Mucosa of descending colon (tissue), 3 donors: ENCODE results near the gene DPPA4. TPM values are rescaled to one million over a fixed set of nuclear protein-coding genes. Genes with fewer than 3 reads are reported as not detected.

Experiments
- ATAC-seq: fragments of 200-7000 bp; cut with Tn5 transposase; one replicate; pipeline ENCODE4 v1.9.1; 2020; ENCODE audit warnings: mild to moderate bottlenecking, moderate library complexity
- DNase-seq, 3 donors: peaks; one replicate each; pipeline ENCODE4 v3.0.0-alpha.2; 2020
- H3K36me3 ChIP-seq: fragments of 200-600 bp; one replicate; pipeline ENCODE4 v1.8.0; 2021; ENCODE audit warnings: low read depth, mild to moderate bottlenecking
- H3K4me1 ChIP-seq: fragments of 200-600 bp; one replicate; pipeline ENCODE4 v1.8.0; 2021; ENCODE audit warnings: low read depth, mild to moderate bottlenecking
- H3K4me3 ChIP-seq: fragments of 200-600 bp; one replicate; pipeline ENCODE4 v1.8.0; 2021; ENCODE audit warnings: mild to moderate bottlenecking
- H3K9me3 ChIP-seq: fragments of 200-600 bp; one replicate; pipeline ENCODE4 v1.8.0; 2021; ENCODE audit warnings: mild to moderate bottlenecking
- intact Hi-C, 2 donors: fragments of 100-400 bp; cut with DNase I in 1 of 2; cut with micrococcal nuclease in 1 of 2; formaldehyde crosslinking; loops; one replicate each; pipeline versions ENCODE4 v1.11.0 to v1.11.1; 2022; cut with DNase I, micrococcal nuclease
- total RNA-seq, 3 donors: library from RNA; stranded (reverse); fragmentation: NEBNext Ultra II Directional in 2 of 3; extraction: Animal tissue kit (Norgen Biotek cat#: 25700) in 2 of 3; gene quantifications; one replicate each; pipeline versions ENCODE4 v1.2.1 to v1.2.4, GENCODE V29; 2021 to 2023
- TF ChIP-seq, protein P1 (sequence below): fragments of 200-600 bp; IDR thresholded peaks from one replicate; pipeline ENCODE4 v1.8.0; 2022; ENCODE audit warnings: antibody characterized with exemption, mild to moderate bottlenecking
- donor health status: DM: no; HTN: no; CAD: no; lungs with moderate emphysema.
- donor health status: DM: no; HTN: no; CAD: no.
- donor health status: DM: no; HTN: yes; CAD: no.

DPPA4 gene
- total RNA-seq, 3 donors from 2014 or later: not detected

DNA sequence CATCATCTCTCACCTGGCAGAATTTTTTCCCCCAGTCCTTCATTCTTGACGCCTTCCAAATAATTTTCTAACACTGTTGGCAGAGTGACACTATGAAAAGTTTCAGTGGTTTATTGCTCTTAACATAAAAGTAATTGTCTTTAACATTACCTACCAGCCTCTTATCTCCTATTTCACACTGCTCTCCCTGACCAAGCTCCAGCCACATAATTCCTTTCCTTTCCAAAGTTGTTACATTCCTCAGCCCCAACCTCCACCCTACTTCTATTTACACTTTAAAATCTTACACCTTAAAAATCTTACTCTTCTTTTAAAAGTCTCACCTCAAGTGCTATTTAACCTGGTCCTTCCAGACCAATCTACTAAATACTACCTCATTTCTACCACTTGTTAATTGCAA lies 2.8 kb downstream of the DPPA4 start:
- Histone ChIP-seq H3K4me3 (no peak overlapping the region), H3K9me3 (no peaks in the 10 kb centered on the region), H3K36me3 (no peaks in the 10 kb centered on the region), H3K4me1 (no peaks in the 10 kb centered on the region)
- ATAC-seq: no peak
- intact Hi-C loops: no loop called here
- TF ChIP-seq, protein P1, sequence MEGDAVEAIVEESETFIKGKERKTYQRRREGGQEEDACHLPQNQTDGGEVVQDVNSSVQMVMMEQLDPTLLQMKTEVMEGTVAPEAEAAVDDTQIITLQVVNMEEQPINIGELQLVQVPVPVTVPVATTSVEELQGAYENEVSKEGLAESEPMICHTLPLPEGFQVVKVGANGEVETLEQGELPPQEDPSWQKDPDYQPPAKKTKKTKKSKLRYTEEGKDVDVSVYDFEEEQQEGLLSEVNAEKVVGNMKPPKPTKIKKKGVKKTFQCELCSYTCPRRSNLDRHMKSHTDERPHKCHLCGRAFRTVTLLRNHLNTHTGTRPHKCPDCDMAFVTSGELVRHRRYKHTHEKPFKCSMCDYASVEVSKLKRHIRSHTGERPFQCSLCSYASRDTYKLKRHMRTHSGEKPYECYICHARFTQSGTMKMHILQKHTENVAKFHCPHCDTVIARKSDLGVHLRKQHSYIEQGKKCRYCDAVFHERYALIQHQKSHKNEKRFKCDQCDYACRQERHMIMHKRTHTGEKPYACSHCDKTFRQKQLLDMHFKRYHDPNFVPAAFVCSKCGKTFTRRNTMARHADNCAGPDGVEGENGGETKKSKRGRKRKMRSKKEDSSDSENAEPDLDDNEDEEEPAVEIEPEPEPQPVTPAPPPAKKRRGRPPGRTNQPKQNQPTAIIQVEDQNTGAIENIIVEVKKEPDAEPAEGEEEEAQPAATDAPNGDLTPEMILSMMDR: no peak
- no peak for DNase-seq

DNA sequence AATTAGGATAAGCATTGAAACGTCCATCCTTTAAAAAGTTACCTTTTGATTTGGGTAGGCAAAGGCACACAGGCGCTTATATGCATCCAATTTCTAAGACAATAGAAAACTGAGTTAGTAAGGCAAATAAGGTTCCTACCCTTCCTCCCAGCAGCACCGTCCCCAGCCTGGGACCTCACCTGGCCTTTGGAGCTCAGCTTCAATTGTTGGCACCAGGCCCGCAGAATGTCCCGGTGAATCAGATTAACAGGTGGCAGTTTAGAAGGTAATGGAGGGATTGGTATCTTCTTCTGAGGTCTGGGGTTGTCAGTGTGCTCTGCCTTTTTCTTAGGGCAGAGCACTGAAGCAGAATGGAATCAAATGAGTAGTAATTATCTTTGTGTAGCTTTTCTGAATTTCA lies 5.7 kb downstream of the DPPA4 start:
- Histone ChIP-seq H3K36me3 (no peaks in the 10 kb centered on the region), H3K4me1 (no peaks in the 10 kb centered on the region), H3K4me3 (no peak overlapping the region), H3K9me3 (no peaks in the 10 kb centered on the region)
- TF ChIP-seq, protein P1: no peak
- ATAC-seq: no peak
- no peak for DNase-seq
- intact Hi-C loops: no loop called here

DNA sequence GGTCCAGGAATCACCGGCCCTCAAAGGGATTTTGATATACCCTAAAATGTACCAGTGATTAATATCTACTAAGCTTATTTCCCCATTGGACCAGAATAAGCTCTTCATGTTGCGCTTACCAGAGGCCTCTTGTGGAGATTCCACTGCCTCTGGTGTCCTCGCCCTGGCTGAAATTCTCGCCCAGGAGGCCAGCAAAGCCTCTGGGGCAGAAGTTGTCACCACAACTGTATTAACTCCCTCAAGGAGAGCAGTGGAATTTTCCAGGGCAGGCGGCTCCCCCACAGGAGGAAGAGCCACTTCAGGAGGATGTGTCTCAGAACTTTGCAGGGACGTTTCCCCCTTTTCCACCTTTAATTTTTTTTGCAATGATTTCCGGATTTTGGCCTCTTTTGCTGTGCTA lies 6.9 kb downstream of the DPPA4 start:
- Histone ChIP-seq H3K4me1 (no peaks in the 10 kb centered on the region), H3K9me3 (no peaks in the 10 kb centered on the region), H3K36me3 (no peaks in the 10 kb centered on the region), H3K4me3 (no peak overlapping the region)
- intact Hi-C loops: no loop called here
- DNase-seq (no peak), ATAC-seq (no peak)
- TF ChIP-seq, protein P1: no peak

DNA sequence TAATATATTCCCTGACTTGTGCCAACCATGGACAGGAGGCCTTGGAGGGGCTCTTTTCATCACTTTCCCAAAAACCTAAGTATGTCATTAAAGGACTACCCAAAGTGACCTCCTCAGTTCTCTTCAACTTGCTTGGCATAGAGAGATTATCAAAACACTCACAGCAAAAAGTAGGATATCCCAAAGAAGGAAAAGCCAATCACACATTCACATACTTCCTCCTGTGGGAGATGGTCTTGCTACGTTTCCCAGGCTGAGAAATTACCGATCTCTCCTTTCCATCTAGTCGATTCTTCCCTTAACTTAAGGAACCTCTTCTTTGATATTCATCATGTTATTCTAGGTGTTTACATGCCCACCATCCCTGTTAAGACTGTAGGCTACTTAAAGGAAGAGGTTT lies 9.1 kb downstream of the DPPA4 start:
- H3K9me3 ChIP-seq: no peaks in the 10 kb centered on the region
- no peak for DNase-seq
- no peaks in the 10 kb centered on the region for H3K36me3 ChIP-seq
- no peak overlapping the region for H3K4me3 ChIP-seq
- ATAC-seq: no peak
- H3K4me1 ChIP-seq: no peaks in the 10 kb centered on the region
- TF ChIP-seq, protein P1: no peak
- intact Hi-C loops: no loop called here

DNA sequence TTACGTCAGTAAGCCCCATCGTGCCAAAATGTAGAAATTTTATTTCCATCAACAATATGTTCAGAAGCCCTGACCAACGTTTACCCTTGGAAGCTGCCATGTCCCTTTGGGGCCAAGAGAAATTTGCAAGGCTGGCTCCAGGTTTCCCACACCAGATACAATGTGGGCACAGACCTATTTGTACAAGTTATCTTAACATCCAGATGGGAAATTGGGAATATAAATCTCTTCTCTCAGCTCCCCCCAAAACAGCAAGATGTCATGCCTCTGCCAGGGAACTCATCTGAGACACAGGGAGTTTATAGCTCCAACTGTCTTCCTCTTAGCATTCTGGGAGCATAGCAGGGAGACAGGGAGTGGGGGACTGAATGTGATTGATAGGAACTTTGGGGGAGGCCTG lies 11.7 kb downstream of the DPPA4 start:
- ATAC-seq: no peak
- H3K36me3 ChIP-seq: no peaks in the 10 kb centered on the region
- intact Hi-C loops: no loop called here
- DNase-seq: no peak
- H3K4me1 ChIP-seq: no peaks in the 10 kb centered on the region
- no peaks in the 10 kb centered on the region for H3K9me3 ChIP-seq
- no peak overlapping the region for H3K4me3 ChIP-seq
- TF ChIP-seq, protein P1: no peak

DNA sequence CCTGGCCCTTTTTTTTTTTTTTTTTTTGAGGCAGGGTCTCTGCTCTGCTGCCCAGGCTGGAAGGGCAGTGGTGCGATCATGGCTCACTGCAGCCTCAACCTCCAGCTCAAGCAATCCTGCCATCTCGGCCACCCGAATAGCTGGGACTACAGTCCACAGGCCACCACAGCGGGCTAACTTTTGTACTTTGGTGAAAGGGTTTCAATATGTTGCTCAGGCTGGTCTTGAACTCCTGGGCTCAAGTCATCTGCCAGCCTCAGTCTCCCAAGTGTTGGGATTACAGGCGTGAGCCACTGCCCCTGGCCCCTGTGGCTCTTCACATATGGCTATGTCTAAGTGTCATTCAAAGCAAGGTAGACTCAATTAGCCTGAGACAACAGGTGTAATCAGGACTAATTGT lies 12.2 kb downstream of the DPPA4 start:
- intact Hi-C loops: no loop called here
- Histone ChIP-seq H3K4me3 (no peak overlapping the region), H3K9me3 (no peaks in the 10 kb centered on the region), H3K36me3 (no peaks in the 10 kb centered on the region), H3K4me1 (no peaks in the 10 kb centered on the region)
- DNase-seq (no peak), ATAC-seq (no peak)
- TF ChIP-seq, protein P1: no peak
